Brain pericyte (primary cell): Measurements from ENCODE around the gene CIROP.

Experiments used
- DNase-seq: peaks from one replicate; pipeline ENCODE4 v3.0.0-alpha.2; 2012; ENCODE audit warnings: low read depth, low spot score

The CIROP gene

DNA sequence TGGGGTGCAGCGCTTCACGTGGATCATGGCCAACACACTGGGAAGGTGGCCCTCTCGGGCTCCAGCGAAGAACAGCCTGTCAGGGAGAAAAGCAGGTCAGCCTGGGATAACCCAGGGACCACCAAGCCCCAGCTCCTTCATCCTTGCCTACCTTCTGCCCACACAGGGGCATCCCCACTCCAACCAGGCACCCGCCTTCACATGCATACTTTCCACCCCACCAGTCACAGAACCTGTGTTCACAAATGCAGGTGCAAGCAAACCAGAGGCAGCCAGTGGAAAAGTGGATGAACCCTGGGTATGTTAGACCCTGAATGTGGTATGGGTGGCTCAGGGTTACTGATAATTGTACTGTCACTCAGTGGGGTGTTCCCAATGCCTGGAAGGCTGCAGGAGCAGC is 26.7 kb upstream of the CIROP start:
- no peak for DNase-seq

DNA sequence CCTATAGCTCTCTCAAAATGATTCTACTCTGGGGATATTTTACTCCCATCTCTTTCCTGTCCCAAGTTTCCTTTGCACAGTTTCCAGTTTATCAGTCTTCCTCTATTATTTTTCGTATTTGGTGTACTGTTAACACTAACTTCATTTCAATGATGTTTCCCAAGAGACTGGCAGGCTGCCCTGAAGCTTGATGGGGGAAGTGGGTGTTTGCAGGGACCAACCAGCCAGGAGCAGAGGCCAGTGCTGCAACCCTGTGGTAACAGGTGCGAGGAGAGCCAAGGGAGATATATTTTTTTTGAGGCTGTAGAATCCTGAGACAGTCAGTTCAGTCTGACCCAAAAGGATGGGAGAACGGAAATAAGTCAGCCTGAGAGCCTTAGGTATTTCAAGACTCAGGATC is 26.1 kb upstream of the CIROP start:
- DNase-seq, result no peak

GRCh38 chr14:23129759-23130316 is 25.0 kb upstream of the CIROP start:
- DNase-seq, result no peak

DNA sequence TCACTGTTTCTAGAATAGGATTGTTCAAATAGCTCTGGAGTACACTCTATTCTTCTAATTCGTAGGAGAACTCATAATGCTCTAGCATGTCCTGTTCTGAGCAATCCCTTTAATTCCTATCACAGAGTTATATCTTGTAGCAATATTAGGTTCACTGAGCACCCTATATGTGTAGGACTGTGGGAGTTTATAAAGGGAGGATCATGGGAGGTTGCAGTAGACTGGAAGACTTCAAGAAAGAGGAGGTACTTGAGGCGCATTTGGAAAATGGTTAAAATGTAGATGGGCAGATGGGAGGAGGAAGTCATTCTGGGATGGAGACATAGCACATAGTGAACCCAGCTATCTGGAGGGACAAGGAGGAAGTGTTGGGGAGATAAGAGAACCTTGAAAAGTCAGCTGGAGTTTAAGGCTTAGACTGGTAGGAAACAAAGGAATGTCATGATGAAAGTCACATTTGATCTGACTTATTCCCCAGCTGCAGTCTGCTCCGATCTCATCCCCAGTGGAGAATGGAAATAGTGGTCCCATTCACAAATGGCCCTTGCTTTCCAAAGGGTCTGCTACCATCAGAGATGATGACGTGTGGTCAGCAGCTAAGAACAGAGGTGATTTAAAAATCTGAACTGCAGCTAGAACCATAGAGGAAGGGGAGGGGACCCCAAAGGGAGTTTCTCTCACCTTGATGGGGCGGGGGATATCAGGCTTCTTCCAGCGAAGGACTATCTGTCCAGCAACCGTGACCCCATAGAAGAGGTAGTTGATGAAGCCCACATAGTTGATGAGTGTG is 24.4 kb upstream of the CIROP start:
- no peak for DNase-seq

GRCh38 chr14:23127861-23128260 is 23.1 kb upstream of the CIROP start:
- no peak for DNase-seq

- DNase-seq, result no peak
Measured at GRCh38 chr14:23126548-23127278, 21.9 kb upstream of the CIROP start.

GRCh38 chr14:23125933-23126524 is 21.2 kb upstream of the CIROP start:
- DNase-seq, result no peak

DNA sequence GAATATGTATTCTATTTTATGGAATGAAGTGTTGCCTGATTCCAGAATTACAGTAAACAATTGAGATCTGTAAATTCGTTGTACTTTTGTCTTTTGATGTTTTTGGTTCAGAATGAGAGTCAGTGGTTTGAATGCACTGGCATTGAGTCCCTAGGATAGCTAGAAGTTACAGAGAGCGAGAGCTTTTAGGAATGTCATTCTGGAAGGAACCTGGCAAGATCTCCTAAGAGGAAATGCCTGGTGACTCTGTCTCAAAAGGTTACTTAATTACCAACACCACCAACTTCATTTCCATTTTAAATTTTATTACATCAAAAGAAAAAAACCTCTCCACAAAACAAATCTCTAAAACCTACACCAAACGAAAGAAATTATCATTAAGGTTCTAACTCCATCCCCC is 20.2 kb upstream of the CIROP start:
- no peak for DNase-seq

- no peak for DNase-seq
Measured at GRCh38 chr14:23124337-23124954, 19.7 kb upstream of the CIROP start.

DNA sequence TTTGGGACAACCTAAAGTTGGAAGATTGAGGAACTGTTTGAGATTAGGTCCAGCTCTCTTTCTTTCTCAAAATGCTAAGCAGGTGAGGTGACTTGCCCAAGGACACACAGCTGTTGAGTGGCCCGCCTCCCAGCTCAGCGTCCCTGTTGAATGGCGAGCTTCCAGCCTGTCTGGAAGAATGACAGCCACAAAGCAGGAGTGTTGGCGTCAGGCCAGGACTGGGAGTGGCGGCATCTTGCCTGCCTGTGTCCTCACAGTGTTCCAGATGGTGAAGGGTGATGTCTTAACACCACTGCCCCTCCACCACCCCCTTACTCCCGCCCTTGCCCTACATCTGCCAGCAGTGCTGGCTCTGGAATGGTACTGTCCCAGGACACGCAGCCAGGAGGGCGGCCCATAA is 18.6 kb upstream of the CIROP start:
- DNase-seq, result no peak

- DNase-seq, result no peak
Measured at GRCh38 chr14:23122086-23122485, 17.3 kb upstream of the CIROP start.

DNA sequence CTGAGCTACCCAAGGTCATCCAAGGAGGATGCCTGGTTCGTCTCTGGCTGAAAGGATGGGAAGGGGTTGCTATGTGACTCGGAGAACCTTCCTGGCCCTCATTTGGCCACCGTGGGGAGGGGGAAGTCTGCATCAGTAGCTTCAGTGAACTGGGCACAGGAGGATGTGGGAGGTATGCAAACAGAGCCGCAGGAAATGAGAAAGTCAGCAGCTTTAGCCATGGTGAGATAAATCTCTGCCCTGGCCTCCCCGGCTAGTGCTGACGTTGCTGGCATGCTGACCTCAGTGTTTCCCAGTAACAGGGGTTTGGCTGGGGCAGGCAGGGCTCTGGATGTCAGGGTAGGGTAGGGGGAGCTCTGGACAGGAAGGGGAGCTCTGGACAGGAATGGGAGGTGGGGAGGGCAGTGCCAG is 16.6 kb upstream of the CIROP start:
- no peak for DNase-seq

DNA sequence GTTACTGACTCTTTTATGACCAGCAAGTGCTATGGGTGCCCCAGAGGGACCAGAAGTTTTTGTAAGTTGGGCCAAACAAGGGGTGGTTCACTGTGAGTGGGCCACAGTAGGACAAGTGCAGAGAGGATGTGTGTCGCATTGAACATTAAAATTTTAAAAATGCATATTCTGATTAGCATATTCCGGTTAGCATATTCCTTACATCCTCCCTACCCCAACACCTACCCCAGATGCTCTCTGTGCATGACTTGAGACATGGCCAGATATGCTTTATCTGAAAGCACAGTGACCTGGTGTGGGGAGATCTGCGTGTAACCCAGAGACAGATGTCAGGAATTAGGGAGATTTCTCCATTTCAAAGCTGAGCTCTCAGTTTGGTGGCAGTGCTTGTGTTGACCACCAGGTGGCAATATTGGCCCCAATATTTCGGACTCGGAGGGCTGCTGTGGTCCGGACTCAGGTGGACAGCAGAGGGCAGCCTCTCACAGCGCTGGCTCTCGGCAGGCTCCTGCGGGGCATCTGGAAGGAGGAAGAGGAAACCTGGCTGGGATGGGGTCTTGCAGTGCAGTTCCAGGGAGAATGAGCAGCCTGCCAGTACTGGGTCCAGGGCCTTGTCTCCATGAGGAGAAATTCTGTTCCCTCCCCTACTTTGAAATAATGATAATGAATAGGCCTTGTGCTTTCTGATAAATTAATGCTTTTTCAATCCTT is 15.9 kb upstream of the CIROP start:
- DNase-seq, result peak; percentile 65

DNA sequence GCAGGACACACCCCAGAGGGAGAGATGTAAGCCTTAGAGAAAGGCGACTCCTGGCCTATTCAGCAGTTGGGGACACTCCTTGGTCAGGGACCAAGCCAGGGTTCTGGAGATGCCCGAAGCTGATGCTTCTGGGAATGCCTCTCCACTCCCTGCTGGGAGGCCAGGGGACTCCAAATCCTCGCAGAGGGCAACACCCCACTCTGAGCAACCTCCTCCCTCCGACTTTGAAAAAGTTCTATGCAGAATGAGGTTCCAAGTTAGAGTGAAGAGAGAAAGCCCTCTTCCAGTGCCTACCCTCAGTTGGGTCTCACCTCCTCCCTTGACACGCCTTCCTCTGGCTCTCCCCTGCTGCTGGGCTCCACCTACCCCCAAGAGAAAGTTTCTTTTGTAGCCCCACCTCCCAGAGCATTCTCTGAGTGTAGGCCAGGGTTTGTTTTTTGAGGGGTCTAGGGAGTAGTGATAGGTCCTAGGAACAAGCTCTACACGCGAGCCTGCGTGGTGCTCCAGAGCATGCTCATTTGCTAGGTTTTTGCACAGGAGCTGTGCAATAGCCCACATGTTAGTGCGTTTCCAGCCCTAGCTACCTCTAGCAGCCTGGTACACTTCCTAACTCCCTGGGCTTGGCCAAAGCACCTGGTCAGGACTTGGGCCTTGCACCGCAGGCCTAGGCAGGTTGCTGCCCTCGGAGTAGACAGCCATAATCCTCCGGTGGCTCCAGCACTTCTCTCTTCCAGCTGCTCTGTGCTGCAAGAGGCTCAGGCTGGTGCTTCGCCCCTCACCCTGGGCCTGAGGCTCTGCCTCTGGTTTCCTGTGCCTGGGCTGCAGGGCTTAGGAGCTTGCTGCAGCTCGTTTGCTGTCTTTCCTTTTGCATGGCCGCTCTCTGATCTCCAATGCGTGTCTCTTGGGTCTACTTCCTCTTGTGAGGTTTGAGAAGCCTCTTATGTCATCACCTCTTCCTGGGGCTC is 14.9 kb upstream of the CIROP start:
- DNase-seq, result no peak

DNA sequence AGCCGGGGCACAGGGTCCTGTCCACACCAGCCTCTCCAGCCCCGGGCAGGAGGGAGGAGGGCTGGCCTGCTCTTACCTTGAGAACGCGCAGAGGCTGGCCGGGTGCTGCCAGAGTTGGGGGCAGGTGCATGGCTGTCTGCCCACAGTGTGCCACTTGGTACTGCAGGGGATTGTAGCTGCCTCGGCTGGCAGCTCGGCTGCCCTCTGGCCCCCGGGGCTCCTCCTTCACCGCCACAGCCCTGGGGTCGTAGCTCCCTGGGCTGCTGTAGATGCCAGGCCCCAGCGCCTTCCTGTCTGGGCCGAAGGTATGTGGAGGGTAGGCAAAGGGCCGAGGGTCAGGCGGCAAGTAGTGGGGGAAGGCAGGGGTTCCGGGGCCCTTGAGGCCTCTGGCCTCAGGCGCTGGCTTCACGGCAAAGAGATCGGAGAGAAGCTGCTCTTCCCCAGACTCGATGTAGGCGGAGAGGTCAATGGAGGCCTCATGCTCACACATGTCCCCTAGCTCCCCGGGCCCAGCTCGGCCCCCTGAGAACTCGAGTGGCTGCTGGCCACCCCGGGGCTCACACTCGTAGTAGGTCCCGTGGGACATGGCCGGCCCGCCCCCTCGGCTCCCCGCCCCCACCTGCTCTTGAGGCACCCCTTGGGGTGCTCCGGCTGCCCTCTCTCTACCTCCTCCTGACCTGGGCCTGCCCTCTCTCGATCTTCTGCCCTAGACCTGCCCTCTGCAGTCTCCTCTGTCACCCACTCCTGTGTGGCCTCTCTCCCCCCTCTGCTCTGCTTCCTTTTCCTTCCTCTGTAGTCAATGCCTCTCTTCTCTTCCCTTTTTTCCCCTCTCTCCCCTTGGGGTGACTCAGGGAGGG is 13.9 kb upstream of the CIROP start, which contains the start of gene CEBPE:
CEBPE (minus strand) TSS at position 750 of the 857 bp plus-strand sequence; CDS start at position 586, 164 bp downstream.
- DNase-seq, result no peak

DNA sequence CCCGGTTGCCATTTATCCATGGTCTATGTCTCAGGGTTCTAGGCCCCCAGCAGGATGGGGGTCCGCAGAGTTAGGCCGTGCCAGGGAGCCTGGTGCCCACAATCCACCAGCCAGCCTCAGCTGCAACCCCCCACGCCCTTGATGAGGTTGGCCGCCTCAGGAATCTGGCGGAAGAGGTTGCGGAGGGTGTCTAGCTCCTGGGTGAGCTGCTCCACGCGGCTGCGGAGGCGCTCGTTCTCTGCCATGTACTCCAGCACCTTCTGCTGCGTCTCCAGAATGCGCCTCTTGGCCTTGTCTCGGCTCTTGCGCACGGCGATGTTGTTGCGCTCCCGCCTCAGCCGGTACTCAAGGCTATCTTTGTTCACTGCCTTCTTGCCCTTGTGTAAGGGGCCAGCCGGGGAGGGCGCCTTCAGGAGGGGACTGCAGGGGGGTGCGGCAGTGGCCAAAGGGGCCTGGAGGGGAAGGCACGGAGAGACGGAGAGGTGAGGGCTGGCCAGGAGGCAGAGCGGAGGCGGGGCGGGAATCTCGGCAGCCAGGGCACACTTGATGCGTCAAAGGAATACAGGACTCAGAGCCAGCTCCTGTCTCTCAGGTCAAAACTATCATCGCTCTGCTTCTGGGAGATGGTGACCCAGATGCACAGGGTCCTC is 12.7 kb upstream of the CIROP start:
- no peak for DNase-seq

DNA sequence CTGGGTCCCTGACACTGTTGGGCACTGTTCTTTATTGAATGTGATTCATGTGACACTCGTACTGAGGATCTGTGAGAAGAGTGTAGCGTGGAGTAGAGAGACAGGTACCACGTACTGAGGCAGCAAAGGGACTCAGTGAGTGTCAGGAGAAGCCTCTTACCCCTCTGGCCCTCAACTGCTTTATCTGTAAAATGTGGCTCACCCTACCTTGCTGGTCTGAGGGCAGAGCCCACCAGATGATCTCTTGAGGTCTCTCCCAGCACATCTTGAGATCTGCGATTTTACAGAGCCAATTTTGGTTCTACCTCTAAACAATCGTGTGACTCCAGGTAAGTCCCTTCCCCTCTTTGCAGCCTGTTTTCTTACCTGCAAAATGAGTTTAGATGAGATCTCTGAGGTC is 11.1 kb upstream of the CIROP start:
- no peak for DNase-seq

- peak; percentile 93 for DNase-seq
Measured at GRCh38 chr14:23115039-23115731, 10.4 kb upstream of the CIROP start.
